Adipocyte (in vitro differentiated cells): ENCODE measurements around the gene CDC20.
A peak's percentile ranks its signal among the peaks of the same experiment; 100 is the strongest.

Experiments used
- DNase-seq: peaks from one replicate; pipeline ENCODE4 v3.0.0-alpha.2; 2015; ENCODE audit warnings: low read depth
- H3K27me3 ChIP-seq: replicated peaks from 2 replicates; pipeline ENCODE4 v1.7.0; 2013; ENCODE audit warnings: mild to moderate bottlenecking, low read length, moderate library complexity; ENCODE audit not compliant: control insufficient read depth, insufficient read depth
- H3K36me3 ChIP-seq: 2 replicates; pipeline ENCODE4 v1.7.0; 2013; ENCODE audit warnings: low read length, mild to moderate bottlenecking, moderate library complexity; ENCODE audit not compliant: control insufficient read depth, insufficient read depth, severe bottlenecking
- H3K4me1 ChIP-seq: 2 replicates; pipeline ENCODE4 v1.7.0; 2013; ENCODE audit warnings: mild to moderate bottlenecking, low read length, moderate library complexity; ENCODE audit not compliant: control insufficient read depth, insufficient read depth
- H3K4me3 ChIP-seq: 2 replicates; pipeline ENCODE4 v1.7.0; 2013; ENCODE audit warnings: mild to moderate bottlenecking, low read length, moderate library complexity
- H3K9ac ChIP-seq: 2 replicates; pipeline ENCODE4 v1.7.0; 2013; ENCODE audit warnings: mild to moderate bottlenecking, low read length, moderate library complexity
- H3K9me3 ChIP-seq: 2 replicates; pipeline ENCODE4 v1.7.0; 2013; ENCODE audit warnings: mild to moderate bottlenecking, low read length, moderate library complexity; ENCODE audit not compliant: control insufficient read depth

CDC20 gene

GRCh38 chr1:43372172-43372571, 13.4 kb downstream of the CDC20 start:
- Histone ChIP-seq H3K9me3 (no peaks in the 10 kb centered on the region), H3K4me1 (peaks cover 18% of the 10 kb centered on the region), H3K36me3 (no peaks in the 10 kb centered on the region), H3K4me3 (no peak overlapping the region), H3K9ac (no peak overlapping the region), H3K27me3 (no peaks in the 10 kb centered on the region)
- DNase-seq: no peak

GRCh38 chr1:43373066-43373940, 14.5 kb downstream of the CDC20 start:
- H3K4me3 ChIP-seq: no peak overlapping the region
- H3K4me1 ChIP-seq: peaks cover 17% of the 10 kb centered on the region
- no peaks in the 10 kb centered on the region for H3K36me3 ChIP-seq
- no peaks in the 10 kb centered on the region for H3K9me3 ChIP-seq
- peak; percentile 63 for DNase-seq
- H3K27me3 ChIP-seq: no peaks in the 10 kb centered on the region
- no peak overlapping the region for H3K9ac ChIP-seq

- no peak for DNase-seq
- no peak overlapping the region for H3K4me3 ChIP-seq
- H3K9ac ChIP-seq: no peak overlapping the region
Measured at GRCh38 chr1:43376723-43377235, 18.0 kb downstream of the CDC20 start.

GRCh38 chr1:43377831-43378230, 19.1 kb downstream of the CDC20 start:
- no peaks in the 10 kb centered on the region for H3K9me3 ChIP-seq
- H3K4me3 ChIP-seq: no peak overlapping the region
- peaks cover 9% of the 10 kb centered on the region for H3K36me3 ChIP-seq
- H3K9ac ChIP-seq: no peak overlapping the region
- DNase-seq: no peak
- H3K4me1 ChIP-seq: peaks cover 22% of the 10 kb centered on the region
- H3K27me3 ChIP-seq: no peaks in the 10 kb centered on the region

More at GRCh38 chr1:43376723-43377235, 18.0 kb downstream of the CDC20 start:
- Histone ChIP-seq H3K4me1 (peaks cover 14% of the 10 kb centered on the region), H3K36me3 (peaks cover 3% of the 10 kb centered on the region), H3K27me3 (no peaks in the 10 kb centered on the region), H3K9me3 (no peaks in the 10 kb centered on the region)

GRCh38 chr1:43379476-43379875, 20.7 kb downstream of the CDC20 start:
- no peak for DNase-seq
- peaks cover 12% of the 10 kb centered on the region for H3K4me1 ChIP-seq
- no peaks in the 10 kb centered on the region for H3K27me3 ChIP-seq
- no peak overlapping the region for H3K4me3 ChIP-seq
- peaks cover 25% of the 10 kb centered on the region for H3K36me3 ChIP-seq
- H3K9ac ChIP-seq: no peak overlapping the region
- H3K9me3 ChIP-seq: no peaks in the 10 kb centered on the region

GRCh38 chr1:43381612-43382011, 22.8 kb downstream of the CDC20 start:
- no peaks in the 10 kb centered on the region for H3K9me3 ChIP-seq
- H3K9ac ChIP-seq: no peak overlapping the region
- H3K4me3 ChIP-seq: no peak overlapping the region
- no peaks in the 10 kb centered on the region for H3K27me3 ChIP-seq
- DNase-seq: no peak
- peaks cover 14% of the 10 kb centered on the region for H3K4me1 ChIP-seq
- H3K36me3 ChIP-seq: peaks cover 47% of the 10 kb centered on the region

- Histone ChIP-seq H3K4me3 (no peak overlapping the region), H3K9me3 (no peaks in the 10 kb centered on the region), H3K27me3 (no peaks in the 10 kb centered on the region), H3K9ac (no peak overlapping the region), H3K4me1 (peaks cover 20% of the 10 kb centered on the region), H3K36me3 (peaks cover 52% of the 10 kb centered on the region)
- no peak for DNase-seq
Measured at GRCh38 chr1:43382027-43382779, 23.4 kb downstream of the CDC20 start.

GRCh38 chr1:43383449-43383848, 24.7 kb downstream of the CDC20 start:
- Histone ChIP-seq H3K4me3 (no peak overlapping the region), H3K9me3 (no peaks in the 10 kb centered on the region), H3K36me3 (peaks cover 56% of the 10 kb centered on the region), H3K9ac (no peak overlapping the region), H3K27me3 (no peaks in the 10 kb centered on the region), H3K4me1 (peaks cover 32% of the 10 kb centered on the region)
- no peak for DNase-seq

GRCh38 chr1:43386676-43387075, 27.9 kb downstream of the CDC20 start:
- no peaks in the 10 kb centered on the region for H3K9me3 ChIP-seq
- H3K4me1 ChIP-seq: peaks cover 48% of the 10 kb centered on the region
- no peak for DNase-seq
- peak overlapping the region; percentile 77 for H3K9ac ChIP-seq
- H3K27me3 ChIP-seq: no peaks in the 10 kb centered on the region
- peaks cover 53% of the 10 kb centered on the region for H3K36me3 ChIP-seq
- peak overlapping the region; percentile 6 for H3K4me3 ChIP-seq

- Histone ChIP-seq H3K4me3 (peak overlapping the region; percentile 96), H3K27me3 (no peaks in the 10 kb centered on the region), H3K4me1 (peaks cover 38% of the 10 kb centered on the region), H3K9me3 (no peaks in the 10 kb centered on the region), H3K36me3 (peaks cover 45% of the 10 kb centered on the region), H3K9ac (peak overlapping the region; percentile 95)
- DNase-seq: no peak
Measured at GRCh38 chr1:43387976-43388599, 29.3 kb downstream of the CDC20 start.

- H3K9me3 ChIP-seq: no peaks in the 10 kb centered on the region
- H3K4me3 ChIP-seq: peak overlapping the region; percentile 96
- DNase-seq: no peak
- peaks cover 40% of the 10 kb centered on the region for H3K36me3 ChIP-seq
- H3K9ac ChIP-seq: peak overlapping the region; percentile 95
- H3K27me3 ChIP-seq: no peaks in the 10 kb centered on the region
- peaks cover 38% of the 10 kb centered on the region for H3K4me1 ChIP-seq
Measured at GRCh38 chr1:43388613-43389012, 29.8 kb downstream of the CDC20 start.
